Keratinocyte (primary cell): ENCODE measurements around the gene SLC39A11.

Experiments used
- EZH2 ChIP-seq: IDR thresholded peaks from one replicate; pipeline ENCODE4 v1.6.1; 2012; ENCODE audit warnings: inconsistent platforms, mild to moderate bottlenecking, low read length, moderate library complexity
- TF ChIP-seq, protein P1 (sequence below), 3 experiments: IDR thresholded peaks in 1 of 3; conservative IDR thresholded peaks in 1 of 3; optimal IDR thresholded peaks in 1 of 3; 2 replicates in 2 of 3; 3 replicates in 1 of 3; pipeline versions ENCODE3 to v1.5.1; 2011; ENCODE audit warnings: low read length in 3 of 3, mild to moderate bottlenecking in 3 of 3, moderate library complexity in 2 of 3, control low read depth in 1 of 3, inconsistent platforms in 1 of 3; ENCODE audit not compliant: insufficient read depth in 2 of 3; ENCODE audit errors: extremely low read depth in 1 of 3

DNA sequence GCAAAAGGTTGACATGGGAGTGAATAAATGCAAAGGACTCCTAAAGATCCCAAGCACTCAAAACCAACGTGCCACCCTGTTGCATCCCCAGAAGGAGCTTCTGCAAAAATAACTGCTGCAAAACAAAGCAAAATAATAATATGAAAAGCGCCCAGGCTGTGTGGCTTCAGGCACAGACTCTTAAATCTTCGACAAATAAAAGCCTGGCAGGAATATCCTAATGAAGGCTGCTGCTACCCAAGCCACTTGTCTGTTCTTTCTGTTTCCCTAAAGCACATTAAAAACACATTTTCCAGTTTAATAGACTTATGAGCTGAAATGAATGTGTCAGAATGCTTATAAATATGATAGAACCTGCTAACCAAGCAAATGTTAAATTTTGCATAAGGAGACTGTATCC lies 154.0 kb downstream of the SLC39A11 start:
- TF ChIP-seq, protein P1, sequence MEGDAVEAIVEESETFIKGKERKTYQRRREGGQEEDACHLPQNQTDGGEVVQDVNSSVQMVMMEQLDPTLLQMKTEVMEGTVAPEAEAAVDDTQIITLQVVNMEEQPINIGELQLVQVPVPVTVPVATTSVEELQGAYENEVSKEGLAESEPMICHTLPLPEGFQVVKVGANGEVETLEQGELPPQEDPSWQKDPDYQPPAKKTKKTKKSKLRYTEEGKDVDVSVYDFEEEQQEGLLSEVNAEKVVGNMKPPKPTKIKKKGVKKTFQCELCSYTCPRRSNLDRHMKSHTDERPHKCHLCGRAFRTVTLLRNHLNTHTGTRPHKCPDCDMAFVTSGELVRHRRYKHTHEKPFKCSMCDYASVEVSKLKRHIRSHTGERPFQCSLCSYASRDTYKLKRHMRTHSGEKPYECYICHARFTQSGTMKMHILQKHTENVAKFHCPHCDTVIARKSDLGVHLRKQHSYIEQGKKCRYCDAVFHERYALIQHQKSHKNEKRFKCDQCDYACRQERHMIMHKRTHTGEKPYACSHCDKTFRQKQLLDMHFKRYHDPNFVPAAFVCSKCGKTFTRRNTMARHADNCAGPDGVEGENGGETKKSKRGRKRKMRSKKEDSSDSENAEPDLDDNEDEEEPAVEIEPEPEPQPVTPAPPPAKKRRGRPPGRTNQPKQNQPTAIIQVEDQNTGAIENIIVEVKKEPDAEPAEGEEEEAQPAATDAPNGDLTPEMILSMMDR (optimal IDR thresholded peaks at IDR 0.05 in 1 of 3, IDR thresholded peaks at IDR 0.05 in 1 of 3, conservative IDR thresholded peaks at IDR 0.05 in 1 of 3; ENCODE audit: extremely low read depth in 1 of 3, insufficient read depth in 2 of 3, low read length in 3 of 3): no peak
- TF ChIP-seq EZH2: no peak
